Measurements from ENCODE around the gene GRIK4. TPM values are rescaled to one million over a fixed set of nuclear protein-coding genes. Genes with fewer than 3 reads are reported as not detected.
"Not testable (repeated sequence)": the region's sequence is repeated elsewhere in the genome, so short reads cannot be mapped to it uniquely, and the experiment has no call there.

GRIK4 gene
- total RNA-seq, 3 donors from 2014 or later (not counting 1 experiment from before 2014, with no cell fraction given), result 2.2 to 32.3 (median 21.9) TPM

DNA sequence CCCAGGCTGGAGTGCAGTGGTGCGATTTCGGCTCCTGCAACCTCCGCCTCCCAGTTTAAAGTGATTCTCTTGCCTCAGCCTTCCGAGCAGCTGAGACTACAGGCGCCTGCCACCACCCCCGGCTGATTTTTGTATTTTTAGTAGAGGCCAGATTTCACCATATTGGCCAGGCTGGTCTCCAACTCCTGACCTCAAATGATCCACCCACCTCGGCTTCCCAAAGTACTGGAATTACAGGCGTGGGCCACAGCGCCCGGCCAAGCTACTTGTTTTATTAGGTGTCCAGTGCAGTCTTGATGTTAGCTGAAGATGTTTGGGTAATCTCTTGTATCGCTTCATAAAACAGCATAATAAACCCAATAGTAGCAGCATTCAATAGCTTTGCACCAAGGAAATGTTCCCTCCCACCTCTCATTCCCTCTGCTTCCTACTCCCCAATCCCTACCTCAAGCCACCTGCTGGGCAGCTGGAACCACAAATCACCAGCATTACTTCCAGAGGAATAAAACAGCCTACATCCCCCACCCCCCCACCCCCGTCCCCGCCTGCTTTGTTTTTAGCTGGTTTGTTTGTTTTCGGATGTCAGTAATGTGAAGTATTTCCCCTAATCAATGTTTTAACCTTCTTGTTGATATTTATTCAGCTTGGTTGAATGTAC is 11.0 kb upstream of the GRIK4 start:
- no peak overlapping the region for H3K4me3 Mint-ChIP-seq
- peaks cover 43 to 51% of the 10 kb centered on the region in 2 donors for H3K27me3 Mint-ChIP-seq (ENCODE audit: low read depth in 2 of 2)
- no peak for ATAC-seq
- TF ChIP-seq, protein P1, sequence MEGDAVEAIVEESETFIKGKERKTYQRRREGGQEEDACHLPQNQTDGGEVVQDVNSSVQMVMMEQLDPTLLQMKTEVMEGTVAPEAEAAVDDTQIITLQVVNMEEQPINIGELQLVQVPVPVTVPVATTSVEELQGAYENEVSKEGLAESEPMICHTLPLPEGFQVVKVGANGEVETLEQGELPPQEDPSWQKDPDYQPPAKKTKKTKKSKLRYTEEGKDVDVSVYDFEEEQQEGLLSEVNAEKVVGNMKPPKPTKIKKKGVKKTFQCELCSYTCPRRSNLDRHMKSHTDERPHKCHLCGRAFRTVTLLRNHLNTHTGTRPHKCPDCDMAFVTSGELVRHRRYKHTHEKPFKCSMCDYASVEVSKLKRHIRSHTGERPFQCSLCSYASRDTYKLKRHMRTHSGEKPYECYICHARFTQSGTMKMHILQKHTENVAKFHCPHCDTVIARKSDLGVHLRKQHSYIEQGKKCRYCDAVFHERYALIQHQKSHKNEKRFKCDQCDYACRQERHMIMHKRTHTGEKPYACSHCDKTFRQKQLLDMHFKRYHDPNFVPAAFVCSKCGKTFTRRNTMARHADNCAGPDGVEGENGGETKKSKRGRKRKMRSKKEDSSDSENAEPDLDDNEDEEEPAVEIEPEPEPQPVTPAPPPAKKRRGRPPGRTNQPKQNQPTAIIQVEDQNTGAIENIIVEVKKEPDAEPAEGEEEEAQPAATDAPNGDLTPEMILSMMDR (IDR thresholded peaks at IDR 0.05), result no peak
- intact Hi-C loops (cut with micrococcal nuclease), result no loop called here
- Histone ChIP-seq H3K4me3 (ENCODE audit: low read length) (no peak overlapping the region), H3K36me3 (ENCODE audit: control insufficient read depth, insufficient read depth, low read length) (no peaks in the 10 kb centered on the region), H3K9me3 (ENCODE audit: control insufficient read depth, insufficient read depth, low read length) (no peaks in the 10 kb centered on the region), H3K27ac (ENCODE audit: low read length) (no peak overlapping the region), H3K27me3 (ENCODE audit: control insufficient read depth, insufficient read depth, low read length) (peaks cover 8% of the 10 kb centered on the region), H3K4me1 (ENCODE audit: control insufficient read depth, insufficient read depth, low read length) (no peaks in the 10 kb centered on the region)
- H3K27ac Mint-ChIP-seq, result no peak overlapping the region
- H3K9me3 Mint-ChIP-seq, result no peaks in the 10 kb centered on the region
- 86% methylated on average over 9 of the region's 14 CpGs for WGBS (ENCODE audit: insufficient coverage)
- H3K36me3 Mint-ChIP-seq, result no peaks in the 10 kb centered on the region
- no peak for DNase-seq
- no peaks in the 10 kb centered on the region for H3K4me1 Mint-ChIP-seq

DNA sequence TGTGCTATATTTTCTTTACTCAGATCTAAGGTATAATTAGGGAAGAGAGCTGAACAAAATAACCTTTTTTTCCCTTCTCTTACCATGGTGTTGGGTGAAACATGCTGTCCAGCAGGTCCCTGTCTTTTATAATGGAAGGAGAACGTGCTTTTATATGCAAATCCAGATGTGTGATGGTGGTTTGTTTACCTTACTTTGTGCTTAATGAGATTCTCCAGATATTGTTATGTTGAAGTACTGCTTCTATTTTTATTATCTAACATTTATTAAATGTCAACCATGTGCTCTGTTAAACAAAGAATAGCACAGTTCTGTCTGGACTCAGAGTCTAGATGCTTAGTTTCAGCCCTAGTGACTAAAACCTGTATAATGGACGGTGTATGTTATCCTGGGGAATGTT is 10.1 kb upstream of the GRIK4 start:
- WGBS (ENCODE audit: insufficient coverage), result 79% methylated on average over 2 of the region's 2 CpGs
- intact Hi-C loops (cut with micrococcal nuclease), result no loop called here
- Histone ChIP-seq H3K36me3 (ENCODE audit: control insufficient read depth, insufficient read depth, low read length) (no peaks in the 10 kb centered on the region), H3K9me3 (ENCODE audit: control insufficient read depth, insufficient read depth, low read length) (no peaks in the 10 kb centered on the region), H3K27ac (ENCODE audit: low read length) (no peak overlapping the region), H3K4me3 (ENCODE audit: low read length) (no peak overlapping the region), H3K4me1 (ENCODE audit: control insufficient read depth, insufficient read depth, low read length) (no peaks in the 10 kb centered on the region), H3K27me3 (ENCODE audit: control insufficient read depth, insufficient read depth, low read length) (peaks cover 8% of the 10 kb centered on the region)
- no peaks in the 10 kb centered on the region for H3K4me1 Mint-ChIP-seq
- H3K4me3 Mint-ChIP-seq, result no peak overlapping the region
- peaks cover 49 to 60% of the 10 kb centered on the region in 2 donors for H3K27me3 Mint-ChIP-seq (ENCODE audit: low read depth in 2 of 2)
- no peak for DNase-seq
- ATAC-seq, result no peak
- no peaks in the 10 kb centered on the region for H3K9me3 Mint-ChIP-seq
- H3K27ac Mint-ChIP-seq, result no peak overlapping the region
- H3K36me3 Mint-ChIP-seq, result no peaks in the 10 kb centered on the region
- TF ChIP-seq, protein P1 (IDR thresholded peaks at IDR 0.05), result no peak

- intact Hi-C loops (cut with micrococcal nuclease), result no loop called here
- Mint-ChIP-seq H3K9me3 (no peaks in the 10 kb centered on the region), H3K4me1 (no peaks in the 10 kb centered on the region), H3K4me3 (no peak overlapping the region), H3K27ac (no peak overlapping the region), H3K36me3 (no peaks in the 10 kb centered on the region), H3K27me3 (ENCODE audit: low read depth in 2 of 2) (peaks cover 54 to 67% of the 10 kb centered on the region in 2 donors)
- ATAC-seq (no peak), DNase-seq (no peak)
- Histone ChIP-seq H3K27ac (ENCODE audit: low read length) (no peak overlapping the region), H3K36me3 (ENCODE audit: control insufficient read depth, insufficient read depth, low read length) (no peaks in the 10 kb centered on the region), H3K27me3 (ENCODE audit: control insufficient read depth, insufficient read depth, low read length) (peaks cover 8% of the 10 kb centered on the region), H3K4me3 (ENCODE audit: low read length) (no peak overlapping the region), H3K9me3 (ENCODE audit: control insufficient read depth, insufficient read depth, low read length) (no peaks in the 10 kb centered on the region), H3K4me1 (ENCODE audit: control insufficient read depth, insufficient read depth, low read length) (no peaks in the 10 kb centered on the region)
- TF ChIP-seq, protein P1 (IDR thresholded peaks at IDR 0.05), result no peak
- WGBS (ENCODE audit: insufficient coverage), result 92% methylated on average over 3 of the region's 5 CpGs
These were observed 9.4 kb upstream of the GRIK4 start for GRCh38 chr11:120501976-120502755.

DNA sequence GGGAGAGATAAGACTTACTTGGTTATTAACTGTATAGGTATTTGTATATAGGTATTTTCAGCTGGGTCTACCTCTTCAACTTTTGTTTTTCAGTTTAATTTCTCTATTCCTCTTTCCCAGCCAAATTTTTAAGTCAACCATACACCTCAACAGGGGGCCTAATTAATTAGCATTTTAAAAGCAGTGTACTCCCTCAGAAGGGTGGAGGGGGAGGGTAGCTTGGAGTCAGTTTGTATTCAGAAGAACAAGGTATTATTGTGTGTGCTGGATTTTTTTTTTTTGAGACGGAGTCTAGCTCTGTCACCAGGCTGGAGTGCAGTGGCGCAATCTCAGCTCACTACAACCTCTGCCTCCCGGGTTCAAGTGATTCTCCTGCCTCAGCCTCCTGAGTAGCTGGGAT is 8.0 kb upstream of the GRIK4 start:
- ATAC-seq; H3K4me3 ChIP-seq (ENCODE audit: low read length); H3K36me3 Mint-ChIP-seq; H3K9me3 Mint-ChIP-seq; H3K4me1 ChIP-seq (ENCODE audit: control insufficient read depth, insufficient read depth, low read length); H3K36me3 ChIP-seq (ENCODE audit: control insufficient read depth, insufficient read depth, low read length); DNase-seq; H3K27ac ChIP-seq (ENCODE audit: low read length); H3K9me3 ChIP-seq (ENCODE audit: control insufficient read depth, insufficient read depth, low read length); H3K27me3 ChIP-seq (ENCODE audit: control insufficient read depth, insufficient read depth, low read length); intact Hi-C loops (cut with micrococcal nuclease); H3K27ac Mint-ChIP-seq; H3K4me1 Mint-ChIP-seq; H3K4me3 Mint-ChIP-seq: not testable (repeated sequence)
- H3K27me3 Mint-ChIP-seq (ENCODE audit: low read depth in 2 of 2), result peaks cover 54 to 71% of the 10 kb centered on the region in 2 donors
- 64% methylated on average over 3 of the region's 3 CpGs for WGBS (ENCODE audit: insufficient coverage)

All from natural killer cell (primary cell).